Measurements from ENCODE around the gene ZIM2.

GRCh38 chr19:56814656-56815055 lies 25.9 kb downstream of the ZIM2 start:
- TF ChIP-seq CTCF (IDR thresholded peaks at IDR 0.05) = no peak
- TF ChIP-seq POLR2A (IDR thresholded peaks at IDR 0.05) = no peak
